SK-N-SH (cell line): Measurements from ENCODE around the gene PMEPA1. TPM values are rescaled to one million over a fixed set of nuclear protein-coding genes. Genes with fewer than 3 reads are reported as not detected.

Experiments
- CTCF ChIA-PET: fragments of 300-600, 350-600 bp; formaldehyde crosslinking; extraction: SDS; loops from one replicate; lab custom pipeline; 2021; lab: Yijun Ruan, JAX
- POLR2A ChIA-PET: fragments of 350-600 bp; sonication (Branson Sonifier 250); formaldehyde crosslinking; extraction: SDS; loops from one replicate; lab custom pipeline; 2020; ENCODE audit warnings: antibody characterized with exemption, inconsistent platforms; lab: Yijun Ruan, JAX
- DNase-seq: peaks from one replicate; pipeline ENCODE4 v3.0.0; 2012
- H2AFZ ChIP-seq: fragments of 200-600 bp; sonication (generic); 2 replicates; pipeline ENCODE4 v1.8.1; 2016; ENCODE audit warnings: antibody characterized with exemption, mild to moderate bottlenecking, low read depth
- H3F3A ChIP-seq: fragments of 200-600 bp; sonication (generic); replicated peaks from 2 replicates; pipeline ENCODE3; 2016; ENCODE audit warnings: antibody characterized with exemption, mild to moderate bottlenecking; ENCODE audit not compliant: insufficient read depth
- H3K27ac ChIP-seq, 2 experiments: fragments of 200-500 bp in 1 of 2; fragments of 200-600 bp in 1 of 2; sonication (Bioruptor generic) in 1 of 2; sonication (generic), shearing (Covaris generic) in 1 of 2; 2 replicates each; pipeline versions ENCODE4 v1.5.1 to v1.6.1; 2014 to 2016; ENCODE audit warnings: low read depth in 2 of 2, inconsistent platforms in 1 of 2, low read length in 1 of 2, mild to moderate bottlenecking in 1 of 2, mixed read lengths in 1 of 2
- H3K27me3 ChIP-seq: fragments of 200-600 bp; sonication (generic), shearing (Covaris generic); 2 replicates; pipeline ENCODE4 v1.6.1; 2016; ENCODE audit warnings: mixed run types; ENCODE audit not compliant: insufficient read depth
- H3K36me3 ChIP-seq, 2 experiments: fragments of 200-500 bp in 1 of 2; fragments of 200-600 bp in 1 of 2; sonication (Bioruptor generic) in 1 of 2; sonication (generic) in 1 of 2; replicated peaks in 1 of 2; 2 replicates each; pipeline versions ENCODE3 to v1.5.1; 2014 to 2016; ENCODE audit warnings: low read length in 1 of 2, mild to moderate bottlenecking in 1 of 2; ENCODE audit not compliant: insufficient read depth in 2 of 2, control insufficient read depth in 1 of 2
- H3K4me1 ChIP-seq, 2 experiments: fragments of 200-500 bp in 1 of 2; fragments of 200-600 bp in 1 of 2; sonication (Bioruptor generic) in 1 of 2; sonication (generic), shearing (Covaris generic) in 1 of 2; 2 replicates each; pipeline versions ENCODE4 v1.5.1 to v1.6.1; 2014 to 2016; ENCODE audit warnings: low read depth in 1 of 2, low read length in 1 of 2, mixed run types in 1 of 2; ENCODE audit not compliant: insufficient read depth in 2 of 2, control insufficient read depth in 1 of 2
- H3K4me2 ChIP-seq: fragments of 200-600 bp; sonication (generic), shearing (Covaris generic); 2 replicates; pipeline ENCODE4 v1.6.1; 2017; ENCODE audit warnings: mixed run types
- H3K4me3 ChIP-seq, 2 experiments: fragments of 200-500 bp in 1 of 2; fragments of 200-600 bp in 1 of 2; sonication (Bioruptor generic) in 1 of 2; sonication (generic), shearing (Covaris generic) in 1 of 2; 2 replicates each; pipeline versions ENCODE4 v1.5.1 to v1.8.1; 2014 to 2016; ENCODE audit warnings: low read depth in 2 of 2, inconsistent platforms in 1 of 2, low read length in 1 of 2, mild to moderate bottlenecking in 1 of 2, mixed read lengths in 1 of 2, moderate library complexity in 1 of 2
- H3K79me2 ChIP-seq: fragments of 200-600 bp; sonication (generic); 2 replicates; pipeline ENCODE4 v1.8.1; 2017; ENCODE audit warnings: mild to moderate bottlenecking; ENCODE audit not compliant: insufficient read depth
- H3K9ac ChIP-seq: fragments of 200-600 bp; sonication (generic); 2 replicates; pipeline ENCODE4 v1.6.1; 2017; ENCODE audit warnings: mixed run types
- H3K9me2 ChIP-seq: fragments of 200-600 bp; sonication (generic); 2 replicates; pipeline ENCODE4 v1.6.1; 2017; ENCODE audit warnings: mixed run types
- H3K9me3 ChIP-seq: fragments of 200-600 bp; sonication (generic); 2 replicates; pipeline ENCODE4 v1.6.1; 2017; ENCODE audit warnings: mixed run types, mild to moderate bottlenecking, moderate library complexity
- H4K20me1 ChIP-seq: fragments of 200-600 bp; sonication (generic); 2 replicates; pipeline ENCODE4 v1.6.1; 2017; ENCODE audit warnings: mild to moderate bottlenecking, mixed run types; ENCODE audit not compliant: insufficient read depth
- CTCF ChIP-seq: fragments of 200-600 bp; sonication (generic); IDR thresholded peaks from 2 replicates; pipeline ENCODE4 v1.6.1; 2017; ENCODE audit warnings: antibody characterized with exemption, mild to moderate bottlenecking, moderate library complexity
- ELF1 ChIP-seq: IDR thresholded peaks from 2 replicates; pipeline ENCODE4 v1.4.0; 2012
- FOXJ3 ChIP-seq: sonication (generic); formaldehyde crosslinking; IDR thresholded peaks from 2 replicates; pipeline ENCODE4 v1.5.1; 2020; ENCODE audit warnings: mild to moderate bottlenecking, missing genetic modification reagents
- JUND ChIP-seq: IDR thresholded peaks from 2 replicates; pipeline ENCODE4 v1.4.0; 2012
- PBX3 ChIP-seq: IDR thresholded peaks from 2 replicates; pipeline ENCODE4; 2012
- RCOR1 ChIP-seq: fragments of 150-350 bp; IDR thresholded peaks from 2 replicates; pipeline ENCODE4 v1.6.1; 2017; ENCODE audit warnings: antibody characterized with exemption, low read length
- RXRA ChIP-seq: IDR thresholded peaks from 2 replicates; pipeline ENCODE4 v1.4.0; 2012; ENCODE audit warnings: low read depth, mild to moderate bottlenecking, borderline replicate concordance
- SIN3A ChIP-seq: IDR thresholded peaks from 2 replicates; pipeline ENCODE4 v1.6.1; 2012; ENCODE audit warnings: low read depth, mild to moderate bottlenecking, low read length, moderate library complexity, borderline replicate concordance
- TCF12 ChIP-seq: IDR thresholded peaks from 2 replicates; pipeline ENCODE4 v1.4.0; 2012
- TEAD4 ChIP-seq: IDR thresholded peaks from 2 replicates; pipeline ENCODE4 v1.4.0; 2012; ENCODE audit warnings: mild to moderate bottlenecking, borderline replicate concordance; ENCODE audit not compliant: insufficient read depth
- WGBS: methylation state at CpG from one replicate; pipeline ENCODE4 v1.1.6; 2017; ENCODE audit warnings: low lambda C conversion rate; 5-methylcytosine and 5-hydroxymethylcytosine counted together
- polyA plus RNA-seq, 3 experiments: library from polyadenylated mRNA; depleted of rRNA; stranded (reverse); fragments of >200 nt; gene quantifications; 2 replicates each; pipeline ENCODE4 v1.2.3, GENCODE V29; 2012
- TF ChIP-seq, protein P1 (sequence below): IDR thresholded peaks from 2 replicates; pipeline ENCODE4 v1.4.0; 2012; ENCODE audit warnings: low read depth

PMEPA1 gene
- polyA plus RNA-seq, 1 of the 3 experiments (the other 2 are of a cell fraction): 7.1 TPM

DNA sequence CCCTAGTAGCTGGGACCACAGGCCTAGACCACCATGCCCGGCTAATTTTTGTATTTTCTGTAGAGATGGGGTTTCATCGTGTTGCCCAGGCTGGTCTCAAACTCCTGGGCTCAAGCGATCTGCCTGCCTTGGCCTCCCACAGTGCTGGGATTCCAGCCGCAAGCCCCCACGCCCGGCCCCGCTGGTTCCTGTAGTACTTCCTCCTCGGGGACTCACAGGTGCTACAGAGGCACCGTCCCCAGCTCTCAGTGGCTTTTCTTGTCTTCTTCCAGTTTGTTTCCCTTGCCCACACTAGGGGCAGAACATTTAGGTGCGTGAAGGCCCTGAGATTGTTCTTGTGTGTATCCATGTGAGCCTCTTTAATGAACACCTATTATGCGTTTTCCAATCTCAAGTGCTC, 88.8 kb downstream of the PMEPA1 start:
- TF ChIP-seq PBX3 (no peak), FOXJ3 (no peak), JUND (no peak), CTCF (no peak), TCF12 (no peak), SIN3A (no peak)
- TF ChIP-seq, protein P1, sequence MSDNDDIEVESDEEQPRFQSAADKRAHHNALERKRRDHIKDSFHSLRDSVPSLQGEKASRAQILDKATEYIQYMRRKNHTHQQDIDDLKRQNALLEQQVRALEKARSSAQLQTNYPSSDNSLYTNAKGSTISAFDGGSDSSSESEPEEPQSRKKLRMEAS: no peak
- WGBS: 81% methylated on average over 11 of the region's 11 CpGs
- no peaks in the 10 kb centered on the region for H3K79me2 ChIP-seq
- no peaks in the 10 kb centered on the region for H3K9me2 ChIP-seq
- no peak overlapping the region for H3K4me2 ChIP-seq
- H3K4me1 ChIP-seq: peaks cover 0 to 5% of the 10 kb centered on the region in 2 experiments; a peak in 1 of 4 replicates
- ChIA-PET POLR2A (no interaction called here), CTCF (interaction anchor here (1.0 to 5.9 kb wide), 9 partner anchors 10 to 589 kb away, joined by 3 to 82 read pairs (median 8); no protein-coding TSS in a partner anchor)
- no peak for DNase-seq
- no peak overlapping the region for H3K27ac ChIP-seq
- no peak overlapping the region for H3K9ac ChIP-seq
- no peak overlapping the region for H3K4me3 ChIP-seq
- no peaks in the 10 kb centered on the region for H4K20me1 ChIP-seq
- no peaks in the 10 kb centered on the region for H3K36me3 ChIP-seq
- H3F3A ChIP-seq: no peaks in the 10 kb centered on the region
- no peaks in the 10 kb centered on the region; the same call in 1 of the 2 replicates for H3K27me3 ChIP-seq
- H2AFZ ChIP-seq: no peak overlapping the region
- H3K9me3 ChIP-seq: no peaks in the 10 kb centered on the region

- H3K79me2 ChIP-seq: no peaks in the 10 kb centered on the region
- DNase-seq: no peak
- H3K27me3 ChIP-seq: no peaks in the 10 kb centered on the region; the same call in 1 of the 2 replicates
- H3F3A ChIP-seq: no peaks in the 10 kb centered on the region
- no peak within 1 kb of the TSS for H3K4me3 ChIP-seq
- H4K20me1 ChIP-seq: no peaks in the 10 kb centered on the region
- ChIA-PET POLR2A (no interaction called here), CTCF (interaction anchor here (1.3 to 5.9 kb wide), 7 partner anchors 10 to 589 kb away, joined by 5 to 82 read pairs (median 8); no protein-coding TSS in a partner anchor)
- no peak within 1 kb of the TSS for H3K4me2 ChIP-seq
- TF ChIP-seq RXRA: no peak
- TF ChIP-seq RCOR1: no peak
- TF ChIP-seq ELF1: no peak
- TF ChIP-seq TEAD4: no peak
- H3K9me3 ChIP-seq: no peaks in the 10 kb centered on the region
- no peak within 1 kb of the TSS for H2AFZ ChIP-seq
- H3K9me2 ChIP-seq: no peaks in the 10 kb centered on the region
- H3K27ac ChIP-seq: no peak within 1 kb of the TSS
- no peak within 1 kb of the TSS for H3K9ac ChIP-seq
- peaks cover 0 to 5% of the 10 kb centered on the region in 2 experiments; a peak in 1 of 4 replicates for H3K4me1 ChIP-seq
- 68% methylated on average over 18 of the region's 18 CpGs for WGBS
- H3K36me3 ChIP-seq: no peaks in the 10 kb centered on the region
These were observed 89.4 kb downstream of the PMEPA1 start, which contains the start of gene ZBP1 for GRCh38 chr20:57620274-57620990. ZBP1 (minus strand) TSS chr20:57620426; CDS start chr20:57620295, 131 bp downstream.
